ENCODE measurements around the gene RABGGTA. TPM values are rescaled to one million over a fixed set of nuclear protein-coding genes. Genes with fewer than 3 reads are reported as not detected.

Gene RABGGTA
- total RNA-seq, 2 donors from 2014 or later: 28.2 to 44.7 TPM

DNA sequence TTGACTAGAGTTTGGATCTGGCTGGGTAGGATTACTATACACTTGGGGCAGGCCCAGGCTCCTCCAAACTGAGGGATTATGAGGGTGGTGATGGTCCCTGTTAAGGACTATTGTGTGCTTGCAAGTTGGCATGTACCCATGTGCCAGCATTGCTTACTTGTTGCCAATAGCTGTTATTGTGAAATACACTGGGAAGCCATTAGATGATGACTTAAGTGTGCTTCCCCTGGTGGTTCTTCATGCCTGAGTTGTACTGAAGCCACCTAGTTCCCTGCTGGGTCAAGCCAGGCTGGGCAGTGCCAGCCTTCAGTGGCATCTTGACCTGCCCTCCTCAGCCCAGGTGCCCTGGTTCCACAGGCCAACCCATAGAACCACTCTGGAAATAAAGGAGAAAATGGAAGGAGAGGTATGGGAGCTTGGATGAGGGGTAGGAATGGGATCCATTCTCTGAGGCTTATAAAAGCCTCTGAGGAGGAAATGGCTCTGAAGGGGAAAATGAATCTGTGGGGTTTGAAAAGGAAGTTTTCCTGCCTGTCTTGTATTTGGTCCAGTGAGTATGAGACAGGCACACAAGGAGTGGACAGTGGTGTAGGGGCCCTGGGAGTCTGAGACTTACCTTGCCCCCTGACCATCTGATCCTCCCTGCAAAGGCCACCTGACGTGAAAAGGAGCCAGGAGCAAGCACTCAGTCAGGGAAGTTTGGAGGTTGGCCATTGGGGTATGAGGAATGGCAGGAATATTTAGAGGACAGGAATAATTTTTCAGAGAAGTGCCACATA is 40.6 kb upstream of the RABGGTA start:
- ATAC-seq (ENCODE audit: insufficient number of reproducible peaks, low FRiP score, low read depth): no peak

DNA sequence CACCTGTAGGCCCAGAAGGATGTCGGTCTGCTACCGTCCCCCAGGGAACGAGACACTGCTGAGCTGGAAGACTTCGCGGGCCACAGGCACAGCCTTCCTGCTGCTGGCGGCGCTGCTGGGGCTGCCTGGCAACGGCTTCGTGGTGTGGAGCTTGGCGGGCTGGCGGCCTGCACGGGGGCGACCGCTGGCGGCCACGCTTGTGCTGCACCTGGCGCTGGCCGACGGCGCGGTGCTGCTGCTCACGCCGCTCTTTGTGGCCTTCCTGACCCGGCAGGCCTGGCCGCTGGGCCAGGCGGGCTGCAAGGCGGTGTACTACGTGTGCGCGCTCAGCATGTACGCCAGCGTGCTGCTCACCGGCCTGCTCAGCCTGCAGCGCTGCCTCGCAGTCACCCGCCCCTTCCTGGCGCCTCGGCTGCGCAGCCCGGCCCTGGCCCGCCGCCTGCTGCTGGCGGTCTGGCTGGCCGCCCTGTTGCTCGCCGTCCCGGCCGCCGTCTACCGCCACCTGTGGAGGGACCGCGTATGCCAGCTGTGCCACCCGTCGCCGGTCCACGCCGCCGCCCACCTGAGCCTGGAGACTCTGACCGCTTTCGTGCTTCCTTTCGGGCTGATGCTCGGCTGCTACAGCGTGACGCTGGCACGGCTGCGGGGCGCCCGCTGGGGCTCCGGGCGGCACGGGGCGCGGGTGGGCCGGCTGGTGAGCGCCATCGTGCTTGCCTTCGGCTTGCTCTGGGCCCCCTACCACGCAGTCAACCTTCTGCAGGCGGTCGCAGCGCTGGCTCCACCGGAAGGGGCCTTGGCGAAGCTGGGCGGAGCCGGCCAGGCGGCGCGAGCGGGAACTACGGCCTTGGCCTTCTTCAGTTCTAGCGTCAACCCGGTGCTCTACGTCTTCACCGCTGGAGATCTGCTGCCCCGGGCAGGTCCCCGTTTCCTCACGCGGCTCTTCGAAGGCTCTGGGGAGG is 39.5 kb upstream of the RABGGTA start, which contains the start of gene LTB4R:
LTB4R (plus strand) TSS at position 857 of the 959 bp plus-strand sequence. CDS start 4,150 bp downstream, outside the sequence.
- peak within 1 kb of the TSS; percentile 75 for H3K4me3 ChIP-seq
- peak within 1 kb of the TSS; percentile 39 to 59 for H3K27ac ChIP-seq
- no peaks in the 10 kb centered on the region for H3K27me3 ChIP-seq (replicated peaks; ENCODE audit: insufficient read depth)
- TF ChIP-seq, protein P1, sequence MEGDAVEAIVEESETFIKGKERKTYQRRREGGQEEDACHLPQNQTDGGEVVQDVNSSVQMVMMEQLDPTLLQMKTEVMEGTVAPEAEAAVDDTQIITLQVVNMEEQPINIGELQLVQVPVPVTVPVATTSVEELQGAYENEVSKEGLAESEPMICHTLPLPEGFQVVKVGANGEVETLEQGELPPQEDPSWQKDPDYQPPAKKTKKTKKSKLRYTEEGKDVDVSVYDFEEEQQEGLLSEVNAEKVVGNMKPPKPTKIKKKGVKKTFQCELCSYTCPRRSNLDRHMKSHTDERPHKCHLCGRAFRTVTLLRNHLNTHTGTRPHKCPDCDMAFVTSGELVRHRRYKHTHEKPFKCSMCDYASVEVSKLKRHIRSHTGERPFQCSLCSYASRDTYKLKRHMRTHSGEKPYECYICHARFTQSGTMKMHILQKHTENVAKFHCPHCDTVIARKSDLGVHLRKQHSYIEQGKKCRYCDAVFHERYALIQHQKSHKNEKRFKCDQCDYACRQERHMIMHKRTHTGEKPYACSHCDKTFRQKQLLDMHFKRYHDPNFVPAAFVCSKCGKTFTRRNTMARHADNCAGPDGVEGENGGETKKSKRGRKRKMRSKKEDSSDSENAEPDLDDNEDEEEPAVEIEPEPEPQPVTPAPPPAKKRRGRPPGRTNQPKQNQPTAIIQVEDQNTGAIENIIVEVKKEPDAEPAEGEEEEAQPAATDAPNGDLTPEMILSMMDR (IDR thresholded peaks at IDR 0.05): peak; percentile 44
- ATAC-seq (ENCODE audit: insufficient number of reproducible peaks, low FRiP score, low read depth): peak; percentile 50
- peaks cover 5 to 23% of the 10 kb centered on the region in 2 donors for H3K4me1 ChIP-seq (ENCODE audit: control insufficient read depth in 1 of 2, low read depth in 2 of 2)
- DNase-seq (ENCODE audit: low spot score): no peak
- H3K36me3 ChIP-seq: peaks cover 8% of the 10 kb centered on the region
- no peaks in the 10 kb centered on the region for H3K9me3 ChIP-seq

More for the DNA sequence above, 40.6 kb upstream of the RABGGTA start:
- Histone ChIP-seq H3K4me3 (peak overlapping the region; percentile 75), H3K36me3 (no peaks in the 10 kb centered on the region), H3K27ac (peak overlapping the region in 1 of 2 donors; percentile 59), H3K27me3 (replicated peaks; ENCODE audit: insufficient read depth) (no peaks in the 10 kb centered on the region), H3K4me1 (ENCODE audit: control insufficient read depth in 1 of 2, low read depth in 2 of 2) (peaks cover 9 to 31% of the 10 kb centered on the region in 2 donors), H3K9me3 (no peaks in the 10 kb centered on the region)
- no peak for DNase-seq (ENCODE audit: low spot score)
- TF ChIP-seq, protein P1 (IDR thresholded peaks at IDR 0.05): no peak

- no peak for DNase-seq (ENCODE audit: low spot score)
- Histone ChIP-seq H3K4me1 (ENCODE audit: control insufficient read depth in 1 of 2, low read depth in 2 of 2) (peaks cover 5 to 21% of the 10 kb centered on the region in 2 donors), H3K36me3 (peaks cover 13% of the 10 kb centered on the region), H3K4me3 (peak overlapping the region; percentile 75), H3K27me3 (replicated peaks; ENCODE audit: insufficient read depth) (no peaks in the 10 kb centered on the region), H3K9me3 (no peaks in the 10 kb centered on the region), H3K27ac (peak overlapping the region in 1 of 2 donors; percentile 59)
- TF ChIP-seq, protein P1 (IDR thresholded peaks at IDR 0.05): no peak
- ATAC-seq (ENCODE audit: insufficient number of reproducible peaks, low FRiP score, low read depth): no peak
These were observed 38.9 kb upstream of the RABGGTA start for GRCh38 chr14:24310265-24310645.

DNA sequence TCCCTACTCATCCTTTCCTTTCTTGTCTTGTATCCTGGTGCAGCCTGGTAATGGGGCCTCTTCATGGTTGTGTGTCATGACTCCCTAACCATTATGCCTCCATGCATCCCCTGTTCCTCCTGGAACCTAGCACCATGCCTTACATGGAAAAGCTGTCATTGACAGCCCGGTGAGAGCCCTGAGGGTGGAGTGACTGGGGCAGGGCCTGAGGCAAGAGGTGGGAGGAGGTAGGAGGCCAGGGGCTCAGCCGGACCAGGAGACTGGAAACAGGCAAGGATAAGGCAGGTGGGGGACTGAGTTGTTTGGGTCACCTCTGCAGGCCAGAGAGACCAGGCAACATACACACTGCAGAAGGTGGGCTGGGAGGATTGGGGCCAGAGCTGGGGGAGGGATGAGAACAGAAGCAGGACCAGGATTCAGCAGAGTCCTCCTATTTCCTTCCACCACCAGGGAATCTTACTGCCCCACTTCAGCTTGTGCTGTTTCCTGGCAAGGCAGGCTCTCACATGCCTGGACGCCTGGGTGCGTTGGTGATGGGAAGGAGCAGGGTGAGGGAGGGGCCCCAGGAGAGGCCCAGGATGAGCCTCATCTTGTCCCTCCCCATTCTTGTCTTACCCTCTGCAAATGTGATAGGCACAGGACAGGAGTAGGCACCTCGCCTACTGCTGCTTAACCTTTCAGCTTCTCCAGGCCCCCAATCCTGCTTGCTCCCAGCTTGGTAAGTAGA is 38.3 kb upstream of the RABGGTA start, which contains the start of gene LTB4R2:
LTB4R2 (plus strand) TSS at position 603 of the 727 bp plus-strand sequence. CDS start 525 bp downstream, outside the sequence.
- peak within 1 kb of the TSS; percentile 75 for H3K4me3 ChIP-seq
- DNase-seq (ENCODE audit: low spot score) (no peak), ATAC-seq (ENCODE audit: insufficient number of reproducible peaks, low FRiP score, low read depth) (no peak)
- H3K27me3 ChIP-seq (replicated peaks; ENCODE audit: insufficient read depth): no peaks in the 10 kb centered on the region
- no peaks in the 10 kb centered on the region for H3K9me3 ChIP-seq
- TF ChIP-seq, protein P1 (IDR thresholded peaks at IDR 0.05): no peak
- peaks cover 19% of the 10 kb centered on the region for H3K36me3 ChIP-seq
- H3K4me1 ChIP-seq (ENCODE audit: control insufficient read depth in 1 of 2, low read depth in 2 of 2): peaks cover 5 to 21% of the 10 kb centered on the region in 2 donors
- peak within 1 kb of the TSS; percentile 39 to 59 for H3K27ac ChIP-seq

Measured in thoracic aorta (tissue), 2 donors.